Measurements from ENCODE around the gene RPTN.

Gene RPTN

GRCh38 chr1:152110860-152111514 lies 48.0 kb downstream of the RPTN start:
- DNase-seq (ENCODE audit: low spot score) = peak; percentile 1

GRCh38 chr1:152110365-152110859 lies 48.6 kb downstream of the RPTN start:
- DNase-seq (ENCODE audit: low spot score) = peak; percentile 13

GRCh38 chr1:152109998-152110294 lies 49.1 kb downstream of the RPTN start:
- DNase-seq (ENCODE audit: low spot score) = no peak

GRCh38 chr1:152109231-152109997 lies 49.6 kb downstream of the RPTN start:
- DNase-seq (ENCODE audit: low spot score) = no peak

- no peak for DNase-seq (ENCODE audit: low spot score)
These were observed 50.2 kb downstream of the RPTN start for GRCh38 chr1:152108882-152109222.

- no peak for DNase-seq (ENCODE audit: low spot score)
These were observed 50.8 kb downstream of the RPTN start for GRCh38 chr1:152107984-152108881.

- DNase-seq (ENCODE audit: low spot score) = no peak
These were observed 51.7 kb downstream of the RPTN start for GRCh38 chr1:152107031-152107983.

GRCh38 chr1:152104854-152105253 lies 54.2 kb downstream of the RPTN start:
- DNase-seq (ENCODE audit: low spot score) = no peak
